H1 (cell line): ENCODE data around the gene WFDC8. TPM values are rescaled to one million over a fixed set of nuclear protein-coding genes. Genes with fewer than 3 reads are reported as not detected.

ENCODE experiments used
- CTCF ChIA-PET: fragments of 300-600 bp; sonication (Branson Sonifier 250); formaldehyde crosslinking; loops from one replicate; lab custom pipeline; 2021; ENCODE audit not compliant: partially characterized antibody; lab: Charles Lee
- POLR2A ChIA-PET: fragments of 300-600 bp; sonication (Branson Sonifier 250); formaldehyde crosslinking; loops from one replicate; lab custom pipeline; 2021; ENCODE audit warnings: inconsistent platforms; ENCODE audit not compliant: partially characterized antibody; lab: Charles Lee
- DNase-seq, 2 experiments: peaks; one replicate each; pipeline versions ENCODE4 v3.0.0 to v3.0.0-alpha.2; 2010 to 2022; ENCODE audit warnings: low spot score in 2 of 2, low read depth in 1 of 2, mixed read lengths in 1 of 2
- FAIRE-seq: peaks from 2 replicates; lab custom pipeline; 2011; peaks lifted over from hg19 to GRCh38; lab: Jason Lieb, UNC
- H2AFZ ChIP-seq: 2 replicates; pipeline ENCODE4 v1.8.1; 2012; ENCODE audit warnings: low read length, inconsistent platforms
- H2AK5ac ChIP-seq: 2 replicates; pipeline ENCODE4 v1.6.1; 2013; ENCODE audit warnings: low read depth, low read length
- H2BK120ac ChIP-seq: replicated peaks from 2 replicates; pipeline ENCODE3; 2013; ENCODE audit warnings: low read depth, low read length, inconsistent platforms
- H2BK12ac ChIP-seq: 2 replicates; pipeline ENCODE4 v1.6.1; 2013; ENCODE audit warnings: low read depth, low read length
- H2BK15ac ChIP-seq: 2 replicates; pipeline ENCODE4 v1.6.1; 2013; ENCODE audit warnings: low read length
- H2BK20ac ChIP-seq: 2 replicates; pipeline ENCODE4 v1.6.1; 2013; ENCODE audit warnings: low read length
- H2BK5ac ChIP-seq: 2 replicates; pipeline ENCODE4 v1.6.1; 2013; ENCODE audit warnings: low read depth, low read length
- H3K14ac ChIP-seq: 2 replicates; pipeline ENCODE4 v1.6.1; 2013; ENCODE audit warnings: inconsistent platforms; ENCODE audit not compliant: insufficient read length
- H3K18ac ChIP-seq: 2 replicates; pipeline ENCODE4 v1.6.1; 2013; ENCODE audit warnings: low read length; ENCODE audit errors: extremely low read depth
- H3K23ac ChIP-seq: 2 replicates; pipeline ENCODE4 v1.6.1; 2013; ENCODE audit warnings: inconsistent platforms; ENCODE audit not compliant: insufficient read length
- H3K23me2 ChIP-seq: 2 replicates; pipeline ENCODE4 v1.6.1; 2013; ENCODE audit warnings: low read depth, low read length
- H3K27ac ChIP-seq: 2 replicates; pipeline ENCODE4 v1.6.1; 2011; ENCODE audit warnings: low read depth, low read length, inconsistent platforms
- H3K27me3 ChIP-seq, 4 experiments: replicated peaks in 1 of 4; 1 replicate in 1 of 4; 2 replicates in 3 of 4; pipeline versions ENCODE4 v1.6.1 to v1.8.1; 2011 to 2013; ENCODE audit warnings: low read length in 3 of 4, mild to moderate bottlenecking in 3 of 4, inconsistent platforms in 2 of 4, mixed read lengths in 2 of 4, moderate library complexity in 1 of 4; ENCODE audit not compliant: control insufficient read depth in 3 of 4, insufficient read depth in 3 of 4; ENCODE audit errors: extremely low read depth in 1 of 4
- H3K36me3 ChIP-seq, 4 experiments: 2 replicates each; pipeline versions ENCODE4 v1.6.1 to v1.8.1; 2011 to 2013; ENCODE audit warnings: mild to moderate bottlenecking in 4 of 4, low read length in 3 of 4, moderate library complexity in 2 of 4, control low read depth in 1 of 4, inconsistent platforms in 1 of 4; ENCODE audit not compliant: insufficient read depth in 4 of 4, control insufficient read depth in 2 of 4
- H3K4ac ChIP-seq: replicated peaks from 2 replicates; pipeline ENCODE3; 2013; ENCODE audit warnings: low read length, low read depth, mixed read lengths, inconsistent platforms; ENCODE audit not compliant: insufficient read length
- H3K4me1 ChIP-seq, 4 experiments: replicated peaks in 1 of 4; 1 replicate in 1 of 4; 2 replicates in 3 of 4; pipeline versions ENCODE4 v1.6.1 to v1.8.1; 2011 to 2013; ENCODE audit warnings: low read length in 3 of 4, inconsistent platforms in 2 of 4, mixed read lengths in 1 of 4; ENCODE audit not compliant: insufficient read depth in 4 of 4, control insufficient read depth in 3 of 4
- H3K4me2 ChIP-seq, 2 experiments: 2 replicates each; pipeline versions ENCODE4 v1.6.1 to v1.8.1; 2011 to 2013; ENCODE audit warnings: low read depth in 2 of 2, low read length in 2 of 2, control low read depth in 1 of 2, inconsistent platforms in 1 of 2, mild to moderate bottlenecking in 1 of 2; ENCODE audit not compliant: insufficient read depth in 1 of 2
- H3K4me3 ChIP-seq, 4 experiments: fragments of 200-600, 300-600 bp in 1 of 4; sonication (generic), shearing (Covaris generic), sonication (Bioruptor Twin) in 1 of 4; 2 replicates each; pipeline versions ENCODE4 v1.5.1 to v1.8.1; 2011 to 2016; ENCODE audit warnings: low read length in 4 of 4, low read depth in 3 of 4, control low read depth in 2 of 4, inconsistent platforms in 2 of 4, mild to moderate bottlenecking in 2 of 4, mixed read lengths in 1 of 4, moderate library complexity in 1 of 4; ENCODE audit not compliant: insufficient read depth in 2 of 4; ENCODE audit errors: extremely low read depth in 1 of 4
- H3K56ac ChIP-seq: replicated peaks from 2 replicates; pipeline ENCODE3; 2013; ENCODE audit warnings: low read depth, mild to moderate bottlenecking, mixed read lengths, low read length, inconsistent platforms; ENCODE audit not compliant: insufficient read length
- H3K79me1 ChIP-seq: 2 replicates; pipeline ENCODE4 v1.6.1; 2013; ENCODE audit warnings: low read depth, low read length, control low read depth
- H3K79me2 ChIP-seq, 2 experiments: 2 replicates each; pipeline versions ENCODE4 v1.6.1 to v1.8.1; 2012 to 2013; ENCODE audit warnings: low read length in 2 of 2, mild to moderate bottlenecking in 2 of 2, inconsistent platforms in 1 of 2; ENCODE audit not compliant: insufficient read depth in 2 of 2, control insufficient read depth in 1 of 2
- H3K9ac ChIP-seq, 4 experiments: replicated peaks in 1 of 4; 1 replicate in 1 of 4; 2 replicates in 3 of 4; pipeline versions ENCODE4 v1.6.1 to v1.8.1; 2011 to 2013; ENCODE audit warnings: low read depth in 3 of 4, low read length in 3 of 4, control low read depth in 2 of 4, mild to moderate bottlenecking in 2 of 4, moderate library complexity in 2 of 4, inconsistent platforms in 1 of 4; ENCODE audit errors: extremely low read depth in 1 of 4
- H3K9me3 ChIP-seq, 2 experiments: 2 replicates each; pipeline versions ENCODE4 v1.6.1 to v1.8.1; 2012 to 2013; ENCODE audit warnings: mild to moderate bottlenecking in 2 of 2, moderate library complexity in 2 of 2, control low read depth in 1 of 2, inconsistent platforms in 1 of 2, low read depth in 1 of 2, low read length in 1 of 2, mixed read lengths in 1 of 2; ENCODE audit not compliant: insufficient read depth in 2 of 2
- H4K20me1 ChIP-seq, 2 experiments: replicated peaks in 1 of 2; 2 replicates each; pipeline versions ENCODE3 to v1.8.1; 2011 to 2013; ENCODE audit warnings: inconsistent platforms in 2 of 2, low read length in 2 of 2, mild to moderate bottlenecking in 1 of 2; ENCODE audit not compliant: insufficient read depth in 2 of 2, control insufficient read depth in 1 of 2
- H4K5ac ChIP-seq: 2 replicates; pipeline ENCODE4 v1.6.1; 2013; ENCODE audit warnings: low read length, low read depth, mixed read lengths, inconsistent platforms; ENCODE audit not compliant: insufficient read length
- H4K8ac ChIP-seq: 2 replicates; pipeline ENCODE4 v1.8.0; 2013; ENCODE audit warnings: mild to moderate bottlenecking, moderate library complexity, low read length, inconsistent platforms; ENCODE audit not compliant: insufficient read depth; ENCODE audit errors: extremely low read depth
- H4K91ac ChIP-seq: replicated peaks from 2 replicates; pipeline ENCODE3; 2013; ENCODE audit warnings: low read length, mixed read lengths, inconsistent platforms; ENCODE audit not compliant: insufficient read length
- BACH1 ChIP-seq: IDR thresholded peaks from 2 replicates; pipeline ENCODE4 v1.6.1; 2012; ENCODE audit warnings: low read length, improper control_type of control experiment
- EZH2 ChIP-seq: fragments of 200-600 bp; sonication (generic); IDR thresholded peaks from 2 replicates; pipeline ENCODE4 v1.7.1; 2012; ENCODE audit warnings: low read depth, mild to moderate bottlenecking, moderate library complexity, low read length, inconsistent platforms; ENCODE audit not compliant: severe bottlenecking
- GABPA ChIP-seq: IDR thresholded peaks from 2 replicates; pipeline ENCODE4 v1.6.1; 2011; ENCODE audit warnings: mild to moderate bottlenecking, low read length, moderate library complexity, borderline replicate concordance; ENCODE audit not compliant: insufficient read depth
- JUND ChIP-seq: IDR thresholded peaks from 2 replicates; pipeline ENCODE4 v1.6.1; 2011; ENCODE audit warnings: mild to moderate bottlenecking, improper control_type of control experiment, low read length
- RFX5 ChIP-seq: IDR thresholded peaks from 2 replicates; pipeline ENCODE4 v1.6.1; 2011; ENCODE audit warnings: low read depth, low read length, improper control_type of control experiment, borderline replicate concordance
- SAP30 ChIP-seq: fragments of 300-600 bp; sonication (generic); IDR thresholded peaks from 2 replicates; pipeline ENCODE4 v1.7.1; 2012; ENCODE audit warnings: low read length, moderate library complexity, mild to moderate bottlenecking, inconsistent platforms; ENCODE audit not compliant: insufficient read depth, insufficient replicate concordance
- SP1 ChIP-seq: IDR thresholded peaks from 2 replicates; pipeline ENCODE4 v1.6.1; 2011; ENCODE audit warnings: low read depth, low read length
- SUZ12 ChIP-seq: fragments of 200-600 bp; sonication (generic); IDR thresholded peaks from 2 replicates; pipeline ENCODE4 v1.6.1; 2012; ENCODE audit warnings: mild to moderate bottlenecking, inconsistent platforms, low read length, moderate library complexity, mixed read lengths
- TAF1 ChIP-seq: IDR thresholded peaks from 2 replicates; pipeline ENCODE4 v1.6.1; 2011; ENCODE audit warnings: mild to moderate bottlenecking, low read depth, low read length
- WGBS, 2 experiments: shearing (Covaris generic) in 1 of 2; methylation state at CpG; one replicate each; pipeline versions ENCODE4 v1.1.6 to v1.1.7; 2013 to 2015; ENCODE audit warnings: low lambda C conversion rate in 2 of 2, mixed read lengths in 2 of 2, inconsistent platforms in 1 of 2, low coverage in 1 of 2, missing lambda C conversion rate in 1 of 2; ENCODE audit not compliant: insufficient replicate concordance in 2 of 2, insufficient coverage in 1 of 2, insufficient read length in 1 of 2; ENCODE audit errors: extremely low coverage in 1 of 2, missing lambda C conversion rate in 1 of 2; 5-methylcytosine and 5-hydroxymethylcytosine counted together
- polyA plus RNA-seq, 7 experiments: library from polyadenylated mRNA; depleted of rRNA in 3 of 7; stranded (reverse) in 5 of 7; unstranded in 2 of 7; fragments of >200 nt in 5 of 7; fragments of 200-250 nt in 2 of 7; gene quantifications; 1 replicate in 5 of 7; 2 replicates in 1 of 7; 4 replicates in 1 of 7; pipeline versions ENCODE4 v1.2.1 to v1.2.3, GENCODE V29; 2011 to 2013; ENCODE audit warnings: missing spikeins in 2 of 7, mixed read lengths in 2 of 7
- total RNA-seq: library from RNA; stranded (reverse); fragmentation: NEBNext Ultra II Directional; extraction: Animal tissue kit (Norgen Biotek cat#: 25700); gene quantifications from 2 replicates; pipeline ENCODE4 v1.2.1, GENCODE V29; 2021

The WFDC8 gene
- total and polyA plus RNA-seq, 2 of the 8 experiments (the other 6 are each of a cell fraction or from before 2014, with no cell fraction given): not detected

- WGBS, 2 experiments: 40% methylated on average over 1 of the region's 1 CpG; no CpG with 5 or more reads in 1 of the 2 experiments
- no peak overlapping the region for H3K4me3 ChIP-seq
- H3K23me2 ChIP-seq: no peaks in the 10 kb centered on the region; the same call in 1 of the 2 replicates
- no peak overlapping the region for H2BK5ac ChIP-seq
- no peak overlapping the region for H4K8ac ChIP-seq
- FAIRE-seq (no peak), DNase-seq (no peak)
- POLR2A ChIA-PET: no interaction called here
- H3K79me1 ChIP-seq: no peaks in the 10 kb centered on the region
- no peak overlapping the region for H3K4ac ChIP-seq
- no peak overlapping the region for H3K4me2 ChIP-seq
- H3K4me1 ChIP-seq: no peaks in the 10 kb centered on the region
- H2BK120ac ChIP-seq: no peak overlapping the region
- H3K9ac ChIP-seq: no peak overlapping the region
- H3K79me2 ChIP-seq: no peaks in the 10 kb centered on the region
- H2BK20ac ChIP-seq: no peak overlapping the region; the same call in 1 of the 2 replicates
- H2AK5ac ChIP-seq: no peak overlapping the region
- H2AFZ ChIP-seq: no peak overlapping the region
- no peak overlapping the region for H3K56ac ChIP-seq
- no peaks in the 10 kb centered on the region for H3K9me3 ChIP-seq
- H2BK12ac ChIP-seq: no peak overlapping the region
- no peak overlapping the region for H3K27ac ChIP-seq
- H4K5ac ChIP-seq: no peak overlapping the region
- no peak overlapping the region for H2BK15ac ChIP-seq
- no peak overlapping the region for H4K91ac ChIP-seq
- H3K18ac ChIP-seq: no peak overlapping the region
- no peaks in the 10 kb centered on the region for H4K20me1 ChIP-seq
- no peaks in the 10 kb centered on the region for H3K36me3 ChIP-seq
- no peak overlapping the region for H3K23ac ChIP-seq
- no peak overlapping the region for H3K14ac ChIP-seq
- CTCF ChIA-PET: interaction anchor here (2.1 to 4.8 kb wide), 2 partner anchors 35 to 175 kb away, joined by 9 to 48 read pairs; partner anchors contain the start of gene WFDC10A
- no peaks in the 10 kb centered on the region; a peak in 1 of 7 replicates for H3K27me3 ChIP-seq
- TF ChIP-seq TAF1 (no peak), SP1 (no peak), RFX5 (no peak), JUND (no peak), GABPA (no peak), SUZ12 (no peak), SAP30 (no peak), EZH2 (no peak), BACH1 (no peak)
Observed at GRCh38 chr20:45595235-45595634, 16.2 kb upstream of the WFDC8 start.
